Activated naive CD8-positive, alpha-beta T cell (primary cell): Measurements from ENCODE around the gene PSAP.
A peak's percentile ranks its signal among the peaks of the same experiment; 100 is the strongest.

ENCODE experiments used
- H3K27ac Mint-ChIP-seq: one replicate; pipeline ENCODE4 v1.8.0; 2021; ENCODE audit warnings: mixed read lengths
- H3K27me3 Mint-ChIP-seq: one replicate; pipeline ENCODE4 v1.8.0; 2021; ENCODE audit warnings: mixed read lengths
- H3K36me3 Mint-ChIP-seq: one replicate; pipeline ENCODE4 v1.8.0; 2021; ENCODE audit warnings: mixed read lengths
- H3K4me1 Mint-ChIP-seq: one replicate; pipeline ENCODE4 v1.8.0; 2021; ENCODE audit warnings: low read depth, mixed read lengths
- H3K4me3 Mint-ChIP-seq: one replicate; pipeline ENCODE4 v1.8.0; 2021; ENCODE audit warnings: mild to moderate bottlenecking, mixed read lengths
- H3K9me3 Mint-ChIP-seq: one replicate; pipeline ENCODE4 v1.8.0; 2021; ENCODE audit warnings: low read depth, mixed read lengths

The PSAP gene

DNA sequence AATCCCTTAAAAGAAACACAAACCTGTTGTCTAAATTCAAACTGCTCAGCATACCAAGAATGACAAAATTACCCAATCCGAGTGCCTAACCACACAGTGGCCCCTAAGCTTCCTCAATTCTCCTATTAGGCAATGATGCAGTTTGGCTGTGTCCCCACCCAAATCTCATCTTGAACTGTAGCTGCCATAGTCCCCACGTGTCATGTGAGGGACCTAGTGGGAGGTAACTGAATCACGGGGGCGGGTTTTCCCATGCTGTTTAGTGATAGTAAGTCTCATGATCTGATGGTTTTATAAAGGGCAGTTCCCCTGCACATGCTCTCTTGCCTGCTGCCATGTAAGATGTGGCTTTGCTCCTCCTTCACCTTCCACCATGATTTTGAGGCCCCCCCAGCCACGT lies 21.9 kb downstream of the PSAP start:
- Mint-ChIP-seq H3K4me1 (peaks cover 4% of the 10 kb centered on the region), H3K27ac (no peak overlapping the region), H3K9me3 (no peaks in the 10 kb centered on the region), H3K27me3 (no peaks in the 10 kb centered on the region), H3K4me3 (no peak overlapping the region), H3K36me3 (peaks cover 8% of the 10 kb centered on the region)

- Mint-ChIP-seq H3K9me3 (no peaks in the 10 kb centered on the region), H3K4me3 (no peak overlapping the region), H3K36me3 (peaks cover 8% of the 10 kb centered on the region), H3K4me1 (peaks cover 3% of the 10 kb centered on the region), H3K27ac (no peak overlapping the region), H3K27me3 (no peaks in the 10 kb centered on the region)
Measured at GRCh38 chr10:71828702-71829101, 22.3 kb downstream of the PSAP start.

DNA sequence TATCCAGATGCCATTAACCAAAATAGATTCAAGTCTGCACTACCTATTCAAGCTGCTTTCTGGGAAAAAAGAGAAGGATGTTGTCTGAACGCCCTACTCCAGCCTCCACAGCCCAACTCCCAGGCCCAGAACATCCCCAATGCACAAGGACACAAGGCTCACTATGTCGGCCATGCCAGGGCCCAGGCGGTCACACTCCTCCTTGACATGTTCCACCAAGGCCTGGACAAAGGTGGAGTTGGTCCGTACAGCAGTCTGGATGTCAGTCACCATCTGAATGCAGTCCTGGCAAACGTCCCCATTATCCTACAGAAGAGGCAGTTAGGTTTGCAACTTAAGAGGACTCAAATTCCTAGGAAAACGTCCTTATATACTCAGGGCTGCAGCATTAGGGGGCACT lies 23.2 kb downstream of the PSAP start:
- H3K4me3 Mint-ChIP-seq = no peak overlapping the region
- no peaks in the 10 kb centered on the region for H3K4me1 Mint-ChIP-seq
- no peaks in the 10 kb centered on the region for H3K9me3 Mint-ChIP-seq
- H3K27me3 Mint-ChIP-seq = no peaks in the 10 kb centered on the region
- no peak overlapping the region for H3K27ac Mint-ChIP-seq
- peaks cover 8% of the 10 kb centered on the region for H3K36me3 Mint-ChIP-seq

DNA sequence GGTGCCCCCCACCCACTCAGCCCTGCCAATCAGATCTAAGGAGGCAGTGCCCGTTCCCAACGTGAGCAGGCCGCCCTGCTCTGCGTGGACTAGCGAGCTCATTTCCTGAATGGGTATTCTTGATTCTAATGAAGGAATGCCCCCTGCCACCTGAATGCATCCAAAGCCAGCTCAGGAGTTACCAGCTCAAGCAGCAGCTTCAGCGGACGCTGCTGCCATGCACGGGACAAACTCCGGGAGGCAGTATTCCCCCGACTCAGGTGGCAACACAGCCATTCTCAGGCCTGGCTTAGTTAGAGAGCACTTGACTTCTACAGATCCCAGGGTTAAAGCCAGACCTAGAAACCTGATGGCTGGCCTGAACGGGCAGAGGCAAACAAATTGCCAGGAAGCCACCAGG lies 25.8 kb downstream of the PSAP start:
- Mint-ChIP-seq H3K4me1 (peaks cover 10% of the 10 kb centered on the region), H3K9me3 (no peaks in the 10 kb centered on the region), H3K27me3 (no peaks in the 10 kb centered on the region), H3K4me3 (no peak overlapping the region), H3K27ac (no peak overlapping the region), H3K36me3 (peaks cover 2% of the 10 kb centered on the region)

DNA sequence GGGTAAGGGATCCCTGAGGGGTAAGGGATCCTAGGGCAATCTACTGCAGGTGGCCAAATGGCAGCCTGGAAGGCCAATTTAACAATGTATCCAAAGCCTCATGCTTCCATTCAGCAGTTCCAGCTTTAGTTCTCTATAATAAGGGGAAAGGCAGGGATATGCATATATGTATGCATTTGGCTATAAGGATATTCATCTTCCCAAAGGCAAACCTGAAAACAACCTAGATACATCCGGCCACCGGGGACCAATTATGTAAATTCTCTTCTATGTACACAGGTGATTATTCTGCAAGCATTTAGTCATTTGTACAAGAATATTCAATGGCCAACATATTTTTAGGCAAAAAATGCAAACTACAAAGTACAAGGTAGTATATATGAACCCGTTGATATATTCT lies 26.7 kb downstream of the PSAP start:
- H3K36me3 Mint-ChIP-seq = no peaks in the 10 kb centered on the region
- H3K27me3 Mint-ChIP-seq = no peaks in the 10 kb centered on the region
- H3K27ac Mint-ChIP-seq = no peak overlapping the region
- H3K4me1 Mint-ChIP-seq = peaks cover 10% of the 10 kb centered on the region
- H3K9me3 Mint-ChIP-seq = no peaks in the 10 kb centered on the region
- no peak overlapping the region for H3K4me3 Mint-ChIP-seq

GRCh38 chr10:71823356-71823755 lies 27.7 kb downstream of the PSAP start:
- no peaks in the 10 kb centered on the region for H3K27me3 Mint-ChIP-seq
- peaks cover 10% of the 10 kb centered on the region for H3K4me1 Mint-ChIP-seq
- H3K9me3 Mint-ChIP-seq = no peaks in the 10 kb centered on the region
- H3K4me3 Mint-ChIP-seq = no peak overlapping the region
- H3K27ac Mint-ChIP-seq = no peak overlapping the region
- H3K36me3 Mint-ChIP-seq = no peaks in the 10 kb centered on the region

GRCh38 chr10:71821909-71822763 lies 28.9 kb downstream of the PSAP start:
- no peaks in the 10 kb centered on the region for H3K27me3 Mint-ChIP-seq
- no peak overlapping the region for H3K4me3 Mint-ChIP-seq
- peaks cover 10% of the 10 kb centered on the region for H3K4me1 Mint-ChIP-seq
- no peaks in the 10 kb centered on the region for H3K36me3 Mint-ChIP-seq
- no peaks in the 10 kb centered on the region for H3K9me3 Mint-ChIP-seq
- H3K27ac Mint-ChIP-seq = peak overlapping the region; percentile 34

- Mint-ChIP-seq H3K4me1 (peaks cover 10% of the 10 kb centered on the region), H3K27ac (no peak overlapping the region), H3K9me3 (no peaks in the 10 kb centered on the region), H3K4me3 (no peak overlapping the region), H3K36me3 (no peaks in the 10 kb centered on the region), H3K27me3 (no peaks in the 10 kb centered on the region)
Measured at GRCh38 chr10:71820966-71821365, 30.1 kb downstream of the PSAP start.

GRCh38 chr10:71819985-71820384 lies 31.1 kb downstream of the PSAP start:
- Mint-ChIP-seq H3K9me3 (no peaks in the 10 kb centered on the region), H3K27ac (no peak overlapping the region), H3K27me3 (no peaks in the 10 kb centered on the region), H3K4me3 (no peak overlapping the region), H3K4me1 (peaks cover 10% of the 10 kb centered on the region), H3K36me3 (no peaks in the 10 kb centered on the region)

DNA sequence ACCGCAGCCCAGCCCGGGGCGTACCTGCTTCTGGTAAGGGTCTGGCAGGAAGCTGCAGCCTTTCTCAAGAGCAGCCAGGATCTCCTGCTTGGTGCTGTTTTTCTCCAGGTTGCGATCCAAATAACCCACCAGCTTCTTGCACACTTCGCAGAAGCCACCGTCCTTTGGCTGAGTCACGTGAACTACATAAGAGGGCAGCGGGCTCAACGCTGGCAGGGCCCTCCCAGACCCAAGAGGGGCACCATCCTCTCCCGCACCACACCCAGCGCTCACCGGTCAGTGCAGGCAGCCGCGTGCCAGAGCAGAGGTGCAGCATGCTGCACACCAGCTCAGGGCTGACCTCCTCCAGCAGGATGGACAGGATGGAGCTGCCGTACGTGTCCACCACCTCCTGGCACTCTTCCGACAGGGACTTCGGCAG lies 31.6 kb downstream of the PSAP start:
- Mint-ChIP-seq H3K9me3 (no peaks in the 10 kb centered on the region), H3K27me3 (no peaks in the 10 kb centered on the region), H3K4me1 (peaks cover 10% of the 10 kb centered on the region), H3K27ac (no peak overlapping the region), H3K4me3 (no peak overlapping the region), H3K36me3 (no peaks in the 10 kb centered on the region)

DNA sequence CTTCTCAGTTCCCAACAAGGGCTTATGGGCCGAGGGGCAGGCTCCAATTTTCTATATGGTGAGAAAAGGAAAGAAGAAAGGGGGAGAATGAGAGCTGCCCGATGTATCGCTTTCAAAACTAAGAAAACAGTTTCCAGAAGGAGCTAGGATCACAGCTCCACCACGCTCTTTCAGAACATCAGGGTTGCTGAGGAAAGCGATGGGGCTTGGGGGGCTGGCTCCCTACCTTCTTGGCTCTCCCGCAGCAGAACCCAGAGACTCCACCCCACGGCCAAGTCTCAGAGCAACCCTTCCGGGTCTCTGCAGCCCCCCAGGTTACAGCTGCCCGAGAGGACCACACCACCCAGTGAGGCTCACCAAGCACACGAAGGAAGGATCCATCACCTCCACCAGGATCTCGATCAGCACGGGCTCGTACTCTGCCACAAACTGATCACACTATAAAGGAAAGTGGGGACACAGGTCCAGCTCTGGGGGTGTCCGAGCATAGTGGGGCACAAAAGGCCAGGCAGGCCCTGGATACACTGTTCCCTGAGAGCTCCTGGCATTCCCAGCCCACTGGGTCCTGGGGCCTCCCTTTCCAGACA lies 32.3 kb downstream of the PSAP start:
- H3K4me3 Mint-ChIP-seq = no peak overlapping the region
- H3K27me3 Mint-ChIP-seq = no peaks in the 10 kb centered on the region
- H3K27ac Mint-ChIP-seq = no peak overlapping the region

GRCh38 chr10:71817831-71818655 lies 33.0 kb downstream of the PSAP start:
- Mint-ChIP-seq H3K4me1 (peaks cover 10% of the 10 kb centered on the region), H3K27me3 (no peaks in the 10 kb centered on the region), H3K4me3 (no peak overlapping the region), H3K9me3 (no peaks in the 10 kb centered on the region), H3K36me3 (no peaks in the 10 kb centered on the region), H3K27ac (no peak overlapping the region)

More for the DNA sequence above, 32.3 kb downstream of the PSAP start:
- peaks cover 10% of the 10 kb centered on the region for H3K4me1 Mint-ChIP-seq
- H3K9me3 Mint-ChIP-seq = no peaks in the 10 kb centered on the region
- H3K36me3 Mint-ChIP-seq = no peaks in the 10 kb centered on the region

GRCh38 chr10:71816936-71817618 lies 34.0 kb downstream of the PSAP start:
- H3K27ac Mint-ChIP-seq = no peak overlapping the region
- H3K36me3 Mint-ChIP-seq = no peaks in the 10 kb centered on the region
- H3K27me3 Mint-ChIP-seq = no peaks in the 10 kb centered on the region
- no peak overlapping the region for H3K4me3 Mint-ChIP-seq
- H3K9me3 Mint-ChIP-seq = no peaks in the 10 kb centered on the region
- H3K4me1 Mint-ChIP-seq = peaks cover 5% of the 10 kb centered on the region

DNA sequence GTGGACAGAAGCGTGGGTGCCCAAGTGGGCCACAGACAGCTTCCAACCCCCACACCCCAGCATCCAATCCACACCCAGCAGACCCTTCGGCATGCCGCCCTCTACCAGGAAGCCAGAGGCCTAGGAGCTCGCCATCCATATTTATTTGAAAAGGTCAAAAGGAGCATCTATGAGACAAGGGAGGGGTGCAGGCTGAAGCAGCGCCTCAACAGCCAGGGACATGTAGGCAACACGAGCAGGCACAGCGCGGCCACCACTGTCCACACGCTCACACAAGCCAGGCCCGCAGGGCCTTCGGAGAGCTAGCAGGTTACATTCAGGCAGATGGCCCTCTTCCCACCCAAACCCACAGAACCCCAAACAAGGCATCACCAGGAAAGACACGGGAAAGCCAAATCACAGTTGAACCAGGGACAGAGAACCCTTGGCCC lies 34.6 kb downstream of the PSAP start:
- Mint-ChIP-seq H3K9me3 (no peaks in the 10 kb centered on the region), H3K36me3 (no peaks in the 10 kb centered on the region), H3K27me3 (no peaks in the 10 kb centered on the region), H3K4me3 (no peak overlapping the region), H3K4me1 (peaks cover 2% of the 10 kb centered on the region), H3K27ac (peak overlapping the region; percentile 11)
